IPS-20b (cell line): Measurements from ENCODE around the gene ABCF1.
"Not testable (repeated sequence)": the region's sequence is repeated elsewhere in the genome, so short reads cannot be mapped to it uniquely, and the experiment has no call there.

Source experiments
- H3K27ac ChIP-seq: one replicate; pipeline ENCODE4 v1.5.1; 2013; ENCODE audit warnings: low read length
- H3K27me3 ChIP-seq: 2 replicates; pipeline ENCODE4 v1.6.1; 2013; ENCODE audit warnings: mild to moderate bottlenecking, low read length, inconsistent platforms; ENCODE audit not compliant: insufficient read depth
- H3K36me3 ChIP-seq: 2 replicates; pipeline ENCODE4 v1.6.1; 2013; ENCODE audit warnings: low read depth, mild to moderate bottlenecking, inconsistent platforms, low read length, moderate library complexity; ENCODE audit not compliant: insufficient read depth
- H3K4me1 ChIP-seq: 2 replicates; pipeline ENCODE4 v1.6.1; 2013; ENCODE audit warnings: mild to moderate bottlenecking, control low read depth, inconsistent platforms, low read length, moderate library complexity; ENCODE audit not compliant: insufficient read depth
- H3K4me3 ChIP-seq: 2 replicates; pipeline ENCODE4 v1.5.1; 2013; ENCODE audit warnings: mild to moderate bottlenecking, low read length, inconsistent platforms
- H3K9ac ChIP-seq: 2 replicates; pipeline ENCODE4 v1.6.1; 2013; ENCODE audit warnings: low read depth, mild to moderate bottlenecking, inconsistent platforms, low read length, moderate library complexity
- H3K9me3 ChIP-seq: 2 replicates; pipeline ENCODE4 v1.6.1; 2013; ENCODE audit warnings: mild to moderate bottlenecking, low read depth, low read length, inconsistent platforms; ENCODE audit not compliant: insufficient read depth

Gene ABCF1

DNA sequence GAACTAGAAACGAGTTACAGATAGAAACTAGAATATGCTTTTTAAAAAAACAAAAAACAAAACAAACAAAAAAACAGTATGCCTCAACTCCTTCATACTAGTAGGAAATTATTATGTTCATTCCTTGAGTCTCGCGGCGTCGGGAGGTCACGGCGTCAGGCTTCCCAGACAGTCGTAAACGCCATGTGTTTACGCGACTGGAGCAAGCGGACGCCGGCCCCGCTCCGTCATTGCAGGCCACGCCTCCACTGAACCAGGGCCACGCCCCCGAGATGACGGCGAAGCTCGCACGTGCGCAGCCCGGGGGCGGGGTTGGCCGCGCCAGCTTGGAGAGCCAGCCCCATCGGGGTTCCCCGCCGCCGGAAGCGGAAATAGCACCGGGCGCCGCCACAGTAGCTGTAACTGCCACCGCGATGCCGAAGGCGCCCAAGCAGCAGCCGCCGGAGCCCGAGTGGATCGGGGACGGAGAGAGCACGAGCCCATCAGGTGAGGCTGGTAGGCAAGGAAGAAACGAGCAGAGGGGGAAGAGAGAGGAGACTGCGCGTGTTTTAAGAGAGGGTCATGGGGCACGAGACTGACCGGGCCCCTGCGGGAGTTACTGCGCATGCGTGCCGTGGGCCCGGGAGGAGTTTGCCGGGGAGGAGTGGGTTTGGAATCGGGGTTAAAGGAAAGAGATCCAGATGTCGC lies at the start of gene ABCF1:
Gene ABCF1, plus strand, starts transcription at position 368 of the 687 bp plus-strand sequence. Its CDS starts 46 bp downstream, at position 414.
- H3K9me3 ChIP-seq = no peaks in the 10 kb centered on the region
- H3K4me1 ChIP-seq = peaks cover 10% of the 10 kb centered on the region; the same call in 1 of the 2 replicates
- H3K9ac ChIP-seq = peak within 1 kb of the TSS; percentile 87
- H3K4me3 ChIP-seq = peak within 1 kb of the TSS; percentile 87
- H3K27ac ChIP-seq = no peak within 1 kb of the TSS
- peaks cover 32% of the 10 kb centered on the region for H3K36me3 ChIP-seq
- peaks cover 16% of the 10 kb centered on the region for H3K27me3 ChIP-seq

DNA sequence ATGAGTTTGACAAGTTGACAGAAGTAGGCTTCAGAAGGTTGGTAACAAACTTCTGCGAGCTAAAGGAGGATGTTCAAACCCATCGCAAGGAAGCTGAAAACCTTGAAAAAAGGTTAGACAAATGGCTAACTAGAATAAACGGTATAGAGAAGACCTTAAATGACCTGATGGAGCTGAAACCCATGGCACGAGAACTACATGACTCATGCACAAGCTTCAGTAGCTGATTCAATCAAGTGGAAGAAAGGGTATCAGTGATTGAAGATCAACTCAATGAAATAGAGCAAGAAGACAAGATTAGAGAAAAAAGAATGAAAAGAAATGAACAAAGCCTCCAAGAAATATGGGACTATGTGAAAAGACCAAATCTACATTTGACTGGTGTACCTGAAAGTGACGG lies 49.3 kb upstream of the ABCF1 start:
- not testable (repeated sequence) for H3K4me1 ChIP-seq, H3K9ac ChIP-seq, H3K9me3 ChIP-seq, H3K4me3 ChIP-seq, H3K27me3 ChIP-seq, H3K27ac ChIP-seq, H3K36me3 ChIP-seq

DNA sequence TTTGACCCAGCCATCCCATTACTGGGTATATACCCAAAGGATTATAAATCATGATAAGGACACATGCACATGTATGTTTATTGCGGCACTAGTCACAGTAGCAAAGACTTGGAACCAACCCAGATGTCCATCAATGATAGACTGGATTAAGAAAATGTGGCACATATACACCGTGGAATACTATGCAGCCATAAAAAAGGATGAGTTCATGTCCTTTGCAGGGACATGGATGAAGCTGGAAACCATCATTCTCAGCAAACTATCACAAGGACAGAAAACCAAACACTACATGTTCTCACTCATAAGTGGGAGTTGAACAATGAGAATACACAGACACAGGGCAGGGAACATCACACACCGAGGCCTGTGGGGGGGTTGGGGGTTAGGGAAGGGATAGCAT lies 44.8 kb upstream of the ABCF1 start:
- not testable (repeated sequence) for H3K9me3 ChIP-seq, H3K4me1 ChIP-seq, H3K27me3 ChIP-seq, H3K9ac ChIP-seq, H3K27ac ChIP-seq, H3K36me3 ChIP-seq, H3K4me3 ChIP-seq

DNA sequence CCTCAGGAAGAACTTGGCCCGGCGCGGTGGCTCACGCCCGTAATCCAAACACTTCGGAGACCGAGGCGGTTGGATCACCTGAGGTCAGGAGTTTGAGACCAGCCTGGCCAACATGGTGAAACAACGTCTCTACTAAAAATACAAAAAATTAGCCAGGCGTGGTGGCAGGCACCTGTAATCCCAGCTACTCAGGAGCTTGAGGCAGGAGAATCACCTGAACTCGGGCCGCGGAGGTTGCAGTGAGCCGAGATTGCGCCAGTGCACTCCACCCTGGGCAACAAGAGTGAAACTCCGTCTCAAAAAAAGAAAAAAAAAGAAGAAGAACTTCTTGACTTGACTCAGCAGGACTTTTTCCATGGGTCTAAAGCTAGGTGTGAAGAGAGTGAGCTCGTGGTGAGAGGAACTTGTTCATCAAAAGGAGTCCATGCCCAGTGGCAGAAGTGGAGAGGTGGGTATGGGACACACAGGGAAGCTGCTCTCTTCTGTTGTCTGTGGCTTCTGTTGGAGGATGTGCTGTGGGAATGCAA lies 41.8 kb upstream of the ABCF1 start:
- H3K4me3 ChIP-seq, H3K27ac ChIP-seq: not testable (repeated sequence)

DNA sequence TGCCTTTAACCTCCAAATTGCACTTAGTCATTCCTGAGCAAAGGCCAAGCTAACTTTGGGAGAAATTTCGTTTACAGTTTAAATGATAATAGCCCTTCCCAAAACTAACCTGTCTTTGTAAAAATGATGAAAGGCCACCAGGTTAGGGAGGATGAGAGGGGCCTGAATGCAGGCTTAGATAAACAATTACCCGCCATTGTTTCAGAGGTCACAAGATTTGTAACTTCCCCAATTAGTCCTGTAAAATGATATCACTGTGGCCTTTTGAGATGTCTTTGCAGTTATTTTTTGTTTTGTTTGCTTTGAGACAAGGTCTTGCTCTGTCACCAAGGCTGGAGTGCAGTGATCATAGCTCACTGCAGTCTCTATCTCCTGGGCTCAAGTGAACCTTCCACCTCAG lies 41.2 kb upstream of the ABCF1 start:
- Histone ChIP-seq H3K4me3 (no peak overlapping the region), H3K36me3 (no peaks in the 10 kb centered on the region), H3K9ac (no peak overlapping the region), H3K9me3 (no peaks in the 10 kb centered on the region), H3K4me1 (no peaks in the 10 kb centered on the region), H3K27me3 (no peaks in the 10 kb centered on the region), H3K27ac (no peak overlapping the region)

More for the DNA sequence above, 41.8 kb upstream of the ABCF1 start:
- H3K36me3 ChIP-seq, H3K27me3 ChIP-seq, H3K9ac ChIP-seq, H3K4me1 ChIP-seq, H3K9me3 ChIP-seq: not testable (repeated sequence)

DNA sequence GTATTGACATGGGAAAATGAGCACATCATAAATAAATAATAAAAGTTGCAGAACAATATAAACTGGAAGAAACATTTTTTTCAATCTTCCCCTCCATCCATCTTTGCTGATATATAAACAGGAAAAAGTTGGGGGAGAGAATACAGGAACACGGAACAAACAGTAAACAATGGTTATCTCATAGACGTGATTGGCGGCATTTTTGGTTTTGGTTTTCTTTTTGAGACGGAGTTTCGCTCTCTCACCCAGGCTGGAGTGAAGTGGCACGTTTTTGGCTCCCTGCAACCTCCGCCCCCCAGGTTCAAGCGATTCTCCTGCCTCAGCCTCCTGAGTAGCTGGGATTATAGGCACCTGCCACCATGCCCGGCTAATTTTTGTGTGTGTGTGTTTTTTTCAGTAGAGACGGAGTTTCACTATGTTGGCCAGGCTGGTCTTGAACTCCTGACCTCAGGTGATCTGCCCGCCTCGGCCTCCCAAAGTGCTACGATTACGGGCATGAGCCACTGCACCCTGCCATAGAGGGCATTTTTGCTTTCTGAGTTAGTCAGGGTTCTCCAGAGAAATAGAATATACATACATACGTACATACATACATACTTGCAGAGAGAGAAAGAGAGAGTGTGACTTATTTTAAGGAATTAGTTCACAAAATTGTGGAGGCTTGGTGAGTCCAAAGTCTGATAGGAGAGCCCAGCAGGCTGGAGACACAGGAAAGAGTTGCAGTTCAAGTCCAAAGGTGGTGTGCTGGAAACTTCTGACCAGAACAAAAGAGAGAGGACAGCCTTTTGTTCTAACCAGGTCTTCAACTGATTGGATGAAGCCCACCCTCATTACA lies 37.6 kb upstream of the ABCF1 start:
- no peaks in the 10 kb centered on the region for H3K36me3 ChIP-seq
- no peaks in the 10 kb centered on the region for H3K4me1 ChIP-seq
- no peaks in the 10 kb centered on the region for H3K27me3 ChIP-seq
- H3K4me3 ChIP-seq = no peak overlapping the region
- H3K9me3 ChIP-seq = no peaks in the 10 kb centered on the region
- no peak overlapping the region for H3K27ac ChIP-seq
- H3K9ac ChIP-seq = no peak overlapping the region

DNA sequence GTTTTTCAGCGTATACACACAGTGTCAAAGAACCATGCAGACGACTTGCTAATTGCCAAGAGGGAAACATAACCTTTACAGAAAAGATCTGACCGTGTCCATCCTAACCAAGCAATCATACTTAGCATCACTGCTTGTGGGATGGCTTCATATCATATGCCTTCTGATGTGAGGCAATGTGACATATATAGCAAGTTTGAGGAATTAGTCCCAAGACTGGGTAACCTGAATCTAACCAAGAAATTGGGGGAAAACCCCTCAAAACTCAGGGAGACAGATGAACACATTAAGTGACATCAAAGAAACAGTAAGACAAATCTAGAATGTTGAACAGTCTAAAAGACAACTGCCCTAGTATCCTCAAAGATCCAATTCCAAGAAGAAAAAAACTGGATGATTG lies 33.3 kb upstream of the ABCF1 start:
- no peak overlapping the region for H3K27ac ChIP-seq
- no peaks in the 10 kb centered on the region for H3K27me3 ChIP-seq
- no peaks in the 10 kb centered on the region for H3K36me3 ChIP-seq
- no peak overlapping the region for H3K4me3 ChIP-seq
- H3K4me1 ChIP-seq = no peaks in the 10 kb centered on the region
- H3K9ac ChIP-seq = no peak overlapping the region
- no peaks in the 10 kb centered on the region for H3K9me3 ChIP-seq

DNA sequence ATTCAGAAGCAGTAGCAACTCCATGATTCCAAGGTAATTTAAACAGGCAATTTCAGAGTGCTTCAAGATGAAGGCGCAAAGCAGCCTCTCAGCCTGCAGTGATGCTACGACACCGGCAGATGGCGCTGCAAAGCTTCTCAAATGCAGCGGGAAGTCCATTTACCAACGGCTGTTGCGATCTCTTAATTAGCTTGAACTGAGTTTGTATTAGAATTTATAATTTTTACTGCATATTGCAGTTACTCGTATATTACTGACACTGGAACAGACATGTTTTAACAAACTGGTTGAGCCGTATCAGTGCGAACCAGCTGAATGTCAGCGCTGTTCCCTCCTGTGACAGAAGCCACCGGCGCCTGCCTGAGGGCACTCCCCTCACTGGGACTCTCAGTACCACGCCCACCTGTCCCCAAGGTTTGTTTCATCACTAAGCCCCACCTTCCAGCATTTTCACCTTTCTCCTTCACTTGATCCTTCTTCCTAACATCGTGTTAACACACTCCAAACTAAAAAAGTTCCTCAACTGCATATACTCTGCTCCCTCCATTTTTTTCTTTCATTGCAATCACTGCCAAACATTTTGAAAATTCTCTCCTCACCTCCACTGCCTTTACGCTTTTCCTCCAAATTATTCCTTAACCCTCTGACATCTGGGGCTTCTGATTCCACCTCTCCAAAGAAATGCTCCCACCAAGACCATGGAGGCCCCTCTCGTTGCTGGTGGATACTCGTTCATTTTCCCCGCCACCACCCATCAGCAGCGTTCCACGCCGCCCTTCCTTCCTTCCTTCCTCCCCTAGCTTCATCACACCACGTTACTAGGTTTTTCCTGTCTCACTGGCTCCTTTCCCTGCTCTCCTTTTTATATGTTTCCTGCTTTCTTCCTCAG lies 29.5 kb upstream of the ABCF1 start:
- Histone ChIP-seq H3K9me3 (no peaks in the 10 kb centered on the region), H3K9ac (no peak overlapping the region), H3K4me3 (peak overlapping the region; percentile 64), H3K36me3 (peaks cover 8% of the 10 kb centered on the region), H3K27me3 (no peaks in the 10 kb centered on the region), H3K4me1 (no peaks in the 10 kb centered on the region), H3K27ac (no peak overlapping the region)

DNA sequence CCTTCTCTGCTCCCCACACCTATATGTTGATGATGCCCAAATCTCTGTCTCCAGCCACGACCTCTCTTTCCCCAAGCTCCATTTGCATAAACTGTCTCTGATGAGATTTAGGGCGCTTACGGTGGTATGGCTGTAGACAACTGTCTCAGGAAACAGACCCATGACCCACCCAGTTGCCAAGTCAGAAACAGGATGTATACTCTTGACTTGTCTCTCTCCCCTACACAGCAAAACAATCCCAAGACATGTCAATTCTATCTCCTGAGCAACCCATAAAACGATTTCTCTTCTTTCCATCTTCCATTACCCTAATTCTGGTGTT lies 28.9 kb upstream of the ABCF1 start:
- Histone ChIP-seq H3K36me3 (peaks cover 14% of the 10 kb centered on the region), H3K9ac (no peak overlapping the region), H3K4me1 (no peaks in the 10 kb centered on the region), H3K27me3 (no peaks in the 10 kb centered on the region), H3K9me3 (no peaks in the 10 kb centered on the region), H3K27ac (no peak overlapping the region), H3K4me3 (no peak overlapping the region)

DNA sequence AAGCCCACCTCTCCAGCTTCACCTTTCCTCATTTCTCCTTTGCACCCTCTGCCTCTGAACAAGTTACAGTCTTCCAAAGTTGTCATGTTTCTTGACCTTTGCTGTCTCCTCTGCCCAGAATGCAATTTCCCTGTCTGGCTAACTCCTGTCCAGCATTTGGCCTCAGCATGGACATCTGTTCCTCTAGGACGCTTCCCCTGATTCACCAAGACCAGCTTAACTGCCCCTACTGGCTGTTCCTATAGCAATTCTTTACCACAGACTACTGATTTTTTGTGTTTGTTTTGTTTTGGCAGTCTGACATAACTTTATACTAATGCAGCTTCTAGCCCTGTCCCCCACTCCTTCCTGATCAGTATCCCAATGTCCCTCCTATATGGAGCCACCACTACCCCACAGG lies 28.3 kb upstream of the ABCF1 start:
- Histone ChIP-seq H3K36me3 (peaks cover 17% of the 10 kb centered on the region), H3K4me1 (no peaks in the 10 kb centered on the region), H3K27me3 (no peaks in the 10 kb centered on the region), H3K9ac (no peak overlapping the region), H3K4me3 (no peak overlapping the region), H3K27ac (no peak overlapping the region), H3K9me3 (no peaks in the 10 kb centered on the region)

DNA sequence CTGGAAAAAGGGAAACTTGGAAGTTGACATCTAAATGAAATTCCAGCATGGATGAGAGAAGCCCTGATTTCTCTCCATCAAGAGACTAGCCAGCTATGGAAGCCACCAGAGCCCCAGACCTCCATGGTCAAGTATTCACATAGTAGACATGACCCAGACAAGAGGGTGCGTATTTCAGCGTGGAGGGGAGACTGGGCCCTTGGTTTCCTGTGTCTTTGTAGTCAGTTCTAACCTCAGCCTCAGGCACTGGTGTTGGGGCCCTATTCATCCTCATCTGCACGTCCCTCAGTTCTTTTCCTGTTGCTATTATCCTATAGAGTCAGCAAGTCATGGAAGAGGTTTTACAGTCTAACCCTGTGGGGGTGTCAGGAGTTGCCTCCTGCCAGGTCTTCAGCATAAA lies 27.4 kb upstream of the ABCF1 start:
- Histone ChIP-seq H3K4me3 (no peak overlapping the region), H3K4me1 (no peaks in the 10 kb centered on the region), H3K27ac (no peak overlapping the region), H3K9me3 (no peaks in the 10 kb centered on the region), H3K27me3 (no peaks in the 10 kb centered on the region), H3K36me3 (peaks cover 26% of the 10 kb centered on the region), H3K9ac (no peak overlapping the region)
